Activated CD4-positive, alpha-beta memory T cell treated with anti-CD3 and anti-CD28 coated beads, Interleukin-2, amount 10 ng/mL, durations not matched to agents 7 days and 5 days (primary cell): ENCODE data around the gene TRIM5. TPM values are rescaled to one million over a fixed set of nuclear protein-coding genes. Genes with fewer than 3 reads are reported as not detected.

Experiments used
- total RNA-seq, 2 experiments: library from RNA; stranded (reverse); gene quantifications; one replicate each; pipeline ENCODE4 v1.2.3, GENCODE V29; 2021

Gene TRIM5
- total RNA-seq, 2 experiments from 2014 or later, result 33.5 to 33.9 TPM

Other genes with a start within 250 kb of the TRIM5 start
- not detected for gene OR51I1, start 243.6 kb downstream of the TRIM5 start, total RNA-seq
- not detected for gene OR51I2, start 235.8 kb downstream of the TRIM5 start, total RNA-seq
- not detected for gene OR52D1, start 196.4 kb downstream of the TRIM5 start, total RNA-seq
- gene UBQLN3, start 175.1 kb downstream of the TRIM5 start, total RNA-seq, result not detected
- under 1 TPM; 0.13 to 0.28 TPM for gene UBQLNL, start 168.4 kb downstream of the TRIM5 start, total RNA-seq
- not detected for gene OR52H1, start 136.5 kb downstream of the TRIM5 start, total RNA-seq
- not detected for gene OR52B6, start 104.2 kb downstream of the TRIM5 start, total RNA-seq
- gene TRIM6, start 88.4 kb downstream of the TRIM5 start, total RNA-seq, result 1 to 10 TPM in 1 of 2 experiments, under 1 TPM in 1; 0.60 to 1.1 TPM
- gene TRIM34, start 60.1 kb downstream of the TRIM5 start, total RNA-seq, result 10 to 100 TPM; 18.2 to 19.8 TPM
- gene TRIM22, start 4.7 kb upstream of the TRIM5 start, total RNA-seq, result 100 to 1,000 TPM; 213 to 221 TPM
- gene OR56B1, start 51.4 kb upstream of the TRIM5 start, total RNA-seq, result under 1 TPM; 0.30 to 0.50 TPM
- 1 to 10 TPM; 1.5 to 1.9 TPM for gene OR52N4, start 69.2 kb upstream of the TRIM5 start, total RNA-seq
- gene OR52N5, start 98.3 kb upstream of the TRIM5 start, total RNA-seq, result not detected
- gene OR52N1, start 106.2 kb upstream of the TRIM5 start, total RNA-seq, result not detected
- gene OR52N2, start 123.8 kb upstream of the TRIM5 start, total RNA-seq, result not detected
- gene OR52E6, start 156.8 kb upstream of the TRIM5 start, total RNA-seq, result not detected
- not detected for gene OR52E8, start 172.6 kb upstream of the TRIM5 start, total RNA-seq
- gene OR52E4, start 195.6 kb upstream of the TRIM5 start, total RNA-seq, result not detected
- not detected for gene OR52E5, start 208.1 kb upstream of the TRIM5 start, total RNA-seq